GM18502 (cell line): Measurements from ENCODE around the gene KLK1.

ENCODE experiments used
- ATAC-seq: cut with Tn5 transposase; IDR thresholded peaks from one replicate; pipeline ENCODE4 v1.9.1; 2021; ENCODE audit warnings: mild to moderate bottlenecking; ENCODE audit not compliant: unreplicated experiment, poor library complexity

The KLK1 gene

DNA sequence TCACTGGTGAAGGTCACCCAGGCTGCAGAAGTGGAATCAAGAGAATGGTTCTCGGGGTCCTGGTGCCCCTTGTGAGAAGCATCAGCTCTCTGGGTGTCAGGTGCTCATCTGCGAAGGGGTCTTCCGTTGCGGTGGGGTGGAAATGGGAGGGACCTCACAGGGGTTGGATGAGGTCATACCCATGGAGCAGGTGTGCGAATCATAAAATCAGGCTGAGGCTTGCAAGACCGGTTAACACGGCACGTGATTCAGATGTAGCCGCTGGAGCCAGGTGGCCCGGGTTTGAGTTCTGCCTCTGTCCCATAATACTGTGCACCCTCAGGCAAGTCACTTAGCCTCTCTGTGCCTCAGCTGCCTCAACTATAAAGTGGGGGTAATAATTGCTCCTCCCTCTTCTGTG lies 13.7 kb upstream of the KLK1 start:
- ATAC-seq: no peak

DNA sequence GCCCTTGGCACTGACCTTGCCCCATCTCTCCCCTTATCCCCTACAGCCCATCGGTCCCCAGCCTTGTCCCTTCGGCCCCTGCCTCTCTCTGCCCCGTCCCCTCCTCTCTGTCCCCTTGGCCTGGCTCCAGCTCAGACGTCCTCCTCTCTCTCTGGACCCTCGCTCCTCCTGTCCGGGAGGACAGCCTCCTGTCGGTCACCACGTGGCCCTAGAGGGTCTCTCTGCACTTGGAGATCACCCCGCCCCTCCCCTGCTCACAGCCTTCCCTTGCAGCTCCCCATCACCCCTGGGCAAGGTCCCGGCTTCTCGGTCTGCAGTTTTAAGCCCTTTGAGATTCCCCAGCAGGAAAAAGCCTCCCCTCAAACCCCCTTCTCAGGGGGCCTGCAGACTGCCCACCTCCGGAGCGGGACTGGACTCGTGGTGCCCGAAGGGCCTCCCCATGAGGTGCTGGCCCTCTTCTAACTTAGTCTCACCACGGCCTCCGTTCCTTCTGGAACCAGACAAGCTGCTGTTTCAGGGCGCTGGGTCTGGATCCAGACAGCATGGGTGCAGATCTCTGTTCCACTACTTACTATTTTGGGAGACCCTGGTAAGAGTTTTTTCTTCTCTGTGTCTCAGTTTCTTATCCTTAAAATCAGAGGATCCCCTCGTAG lies 13.1 kb upstream of the KLK1 start:
- ATAC-seq: no peak

GRCh38 chr19:50835785-50836542 lies 12.4 kb upstream of the KLK1 start:
- ATAC-seq: peak; percentile 81

DNA sequence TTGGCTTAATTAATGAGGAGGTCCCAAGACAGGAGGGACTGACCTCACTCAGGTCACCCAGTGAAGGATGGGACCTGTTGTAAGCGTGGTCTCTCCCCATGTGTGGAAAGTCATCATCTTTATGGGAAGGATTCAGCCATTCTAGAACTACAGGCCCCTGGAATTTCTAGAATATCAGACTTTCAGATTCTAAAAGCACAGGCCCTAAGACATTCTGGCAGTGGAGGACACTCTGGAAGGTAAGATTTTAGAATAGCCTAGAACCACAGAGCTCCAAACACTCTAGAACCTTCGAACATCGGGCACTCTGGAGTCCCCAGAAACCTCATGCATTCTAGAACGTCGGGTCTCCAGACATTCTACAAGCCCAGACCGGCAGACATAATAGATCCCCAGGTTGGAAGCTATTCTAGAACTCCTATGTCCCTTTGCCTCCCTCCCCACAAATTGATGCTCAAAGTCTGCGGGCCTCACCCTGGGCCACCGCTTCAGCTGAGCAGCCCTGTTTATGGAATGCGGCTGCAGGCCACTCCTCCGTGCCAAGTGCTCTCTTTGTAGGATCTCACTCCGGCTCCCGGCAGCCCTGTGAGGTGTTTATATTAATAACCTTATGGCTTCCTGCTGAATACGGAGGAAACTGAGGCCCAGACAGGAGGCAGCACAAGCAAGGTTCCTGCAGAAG lies 11.7 kb upstream of the KLK1 start:
- ATAC-seq: no peak

GRCh38 chr19:50833802-50834167 lies 10.2 kb upstream of the KLK1 start:
- ATAC-seq: no peak

- no peak for ATAC-seq
These were observed 9.7 kb upstream of the KLK1 start, which contains the start of gene KLK15 for GRCh38 chr19:50833117-50833801. Gene KLK15 (minus strand): TSS chr19:50833574. CDS start chr19:50831492, 2,082 bp downstream.

GRCh38 chr19:50832666-50833065 lies 9.1 kb upstream of the KLK1 start:
- no peak for ATAC-seq

DNA sequence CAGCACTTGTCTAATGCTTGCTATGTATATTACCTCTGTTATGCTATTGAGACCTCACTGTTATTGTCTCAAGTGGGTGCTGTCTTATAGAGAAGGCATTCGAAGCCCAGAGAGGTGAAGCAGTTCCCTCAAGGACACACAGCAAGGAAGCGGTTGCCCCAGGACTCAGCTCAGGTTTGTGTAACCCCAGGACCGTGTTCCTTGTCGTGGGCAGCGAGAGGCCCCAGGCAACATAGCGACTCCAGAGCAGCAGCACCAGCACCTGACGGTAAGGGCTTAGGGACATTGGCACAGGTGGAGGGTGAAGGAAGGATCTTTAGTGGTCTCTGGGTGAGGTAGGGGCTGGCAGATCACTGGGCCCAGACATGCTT lies 7.4 kb upstream of the KLK1 start:
- ATAC-seq: no peak

- ATAC-seq: no peak
These were observed 6.9 kb upstream of the KLK1 start for GRCh38 chr19:50830266-50831025.

DNA sequence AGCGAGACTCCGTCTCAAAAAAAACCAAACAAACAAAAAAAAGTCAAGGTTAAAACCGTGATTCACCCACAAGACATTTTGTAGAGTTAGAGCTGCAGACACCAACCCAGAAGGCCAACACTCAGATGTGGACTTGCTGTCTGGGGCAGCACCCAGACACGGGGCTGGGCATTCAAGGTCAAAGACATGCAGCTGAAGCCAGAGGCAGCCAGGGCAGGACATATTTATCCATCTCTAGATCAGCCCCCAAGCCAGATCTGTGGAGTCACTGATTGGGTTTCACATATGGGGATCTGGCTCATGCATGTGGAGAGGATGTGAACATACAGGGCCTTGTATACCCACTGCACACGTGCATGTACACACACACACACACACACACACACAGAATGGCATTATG lies 6.2 kb upstream of the KLK1 start:
- no peak for ATAC-seq

DNA sequence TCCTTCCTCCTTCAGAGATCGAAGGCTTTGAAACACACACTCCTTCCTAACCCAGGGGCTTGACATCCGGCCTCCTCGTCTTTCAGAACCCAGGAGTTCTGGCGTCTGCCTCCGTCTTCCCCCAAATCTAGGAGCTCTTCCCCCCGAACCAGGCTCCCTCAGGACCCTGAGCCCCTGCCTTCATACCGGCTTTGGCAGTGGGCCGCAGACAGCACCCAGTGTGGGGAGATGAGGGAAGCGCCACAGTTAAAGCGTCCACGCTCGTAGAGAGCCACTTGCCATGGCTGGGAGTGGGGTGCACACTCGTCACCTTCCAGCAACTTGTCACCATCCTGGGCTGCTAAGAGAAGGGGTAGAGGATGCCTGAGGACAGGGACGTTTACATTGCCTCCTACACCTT lies 3.9 kb upstream of the KLK1 start:
- no peak for ATAC-seq

DNA sequence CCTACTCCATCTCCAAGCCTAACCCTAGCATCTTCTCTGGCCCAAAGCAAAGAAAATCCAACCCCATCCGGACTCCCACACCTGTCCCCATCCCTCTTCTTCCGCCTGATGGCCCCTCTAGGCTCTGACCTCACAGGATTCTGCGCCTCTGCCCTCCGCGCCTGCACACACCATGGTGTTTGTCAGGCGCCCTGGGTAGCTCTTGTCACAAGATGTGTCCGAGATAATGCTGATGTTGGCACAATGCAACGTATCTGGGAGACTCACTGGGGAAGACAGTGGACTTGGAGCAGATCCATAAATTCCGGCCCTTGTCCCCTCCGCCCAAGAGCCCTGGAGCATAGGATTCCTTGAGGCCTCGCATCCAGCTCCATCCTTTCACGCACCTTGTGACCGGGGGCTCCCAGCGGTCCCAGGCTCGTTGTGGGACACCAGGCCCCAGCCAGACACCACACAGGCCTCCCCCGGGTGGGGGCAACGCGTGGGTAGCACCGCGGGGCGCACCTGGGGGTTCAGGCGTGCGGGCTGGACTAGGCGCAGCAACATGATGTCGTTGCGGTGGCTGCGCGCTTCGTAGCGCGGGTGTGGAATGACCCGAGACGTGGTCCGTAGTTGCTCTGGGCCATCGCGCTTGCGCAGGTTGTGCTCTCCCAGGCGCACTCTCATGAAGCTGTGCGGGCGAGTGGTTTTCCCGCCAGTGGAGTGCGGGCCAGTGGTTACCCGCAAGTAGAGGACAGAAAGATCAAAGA lies 3.1 kb upstream of the KLK1 start:
- ATAC-seq: no peak

GRCh38 chr19:50822661-50823208 lies 852 bp downstream of the KLK1 start:
- ATAC-seq: no peak

DNA sequence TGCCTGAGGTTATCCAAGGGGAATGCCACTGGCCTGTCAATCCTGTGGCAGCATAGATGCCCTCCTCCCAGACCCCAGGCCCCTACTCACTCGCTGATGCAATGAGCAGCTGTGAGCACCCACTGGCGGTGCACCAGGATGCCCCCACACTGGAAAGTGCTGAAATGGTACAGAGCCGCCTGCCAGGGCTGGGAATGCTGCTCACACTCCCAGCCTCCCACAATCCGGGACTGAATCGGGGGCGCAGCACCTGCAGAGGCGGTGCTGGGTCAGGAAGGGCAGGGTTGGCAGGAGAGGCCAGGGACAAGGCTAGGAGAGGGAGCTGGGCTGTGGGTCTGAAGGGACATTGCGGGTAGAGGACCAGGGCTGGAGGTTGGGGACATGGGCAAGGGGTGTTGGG lies 2.0 kb downstream of the KLK1 start:
- no peak for ATAC-seq

GRCh38 chr19:50821248-50821612 lies 2.4 kb downstream of the KLK1 start:
- ATAC-seq: no peak

DNA sequence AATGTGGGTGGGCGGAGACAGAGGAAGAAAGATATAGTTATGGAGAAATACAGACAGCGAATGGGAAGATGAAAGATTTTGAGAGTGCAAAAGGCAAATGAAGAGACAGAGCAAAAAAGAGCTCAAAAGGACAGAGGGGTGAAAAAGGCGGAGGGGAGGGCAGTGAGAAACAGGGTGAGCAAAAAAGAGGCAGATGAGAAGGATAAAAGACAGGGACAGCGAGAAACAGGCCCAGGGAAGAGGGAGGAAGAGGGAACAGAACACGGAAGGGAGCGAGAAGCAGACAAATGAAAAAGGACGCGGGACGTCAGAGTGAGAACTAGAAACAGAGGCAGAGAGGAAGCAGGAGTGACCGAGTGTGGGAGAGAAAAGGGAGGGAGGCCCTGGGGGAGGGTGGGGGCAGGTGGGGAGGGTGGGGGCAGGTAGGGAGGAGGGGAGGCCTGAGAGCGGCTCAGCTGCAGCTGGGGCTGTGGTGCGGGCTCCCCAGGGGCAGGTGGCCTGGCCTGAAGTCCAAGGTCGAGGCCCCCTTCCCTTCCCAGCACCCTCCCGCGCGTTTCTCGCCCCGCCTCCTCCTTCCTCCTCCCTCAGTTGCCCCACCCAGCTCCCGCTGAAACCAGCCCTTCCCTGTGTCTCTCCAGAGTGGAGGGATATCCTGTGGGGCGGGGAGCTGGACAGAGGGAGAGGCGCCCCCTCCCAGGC lies 2.9 kb downstream of the KLK1 start:
- no peak for ATAC-seq

- ATAC-seq: no peak
These were observed 3.5 kb downstream of the KLK1 start for GRCh38 chr19:50820086-50820485.

DNA sequence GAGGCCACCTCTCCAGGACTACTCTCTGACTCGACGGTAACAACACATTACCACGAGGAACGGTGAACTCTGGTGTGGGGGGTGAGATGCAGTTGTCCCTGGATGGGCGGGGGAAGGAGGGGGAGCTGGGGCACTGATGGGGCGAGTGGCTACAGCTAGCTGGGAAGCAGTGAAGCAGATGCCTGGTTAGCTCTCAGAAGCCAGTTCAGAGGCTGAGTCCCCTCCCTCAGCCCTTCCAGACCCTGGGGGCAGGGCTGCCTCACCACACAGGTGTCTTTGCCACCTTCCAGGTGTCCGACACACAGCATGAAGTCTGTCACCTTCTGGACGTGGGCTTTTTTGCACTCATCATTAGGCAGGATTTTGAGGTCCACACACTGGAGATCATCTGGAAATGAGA lies 4.0 kb downstream of the KLK1 start:
- ATAC-seq: no peak
